ENCODE measurements around the gene KDM1B. TPM values are rescaled to one million over a fixed set of nuclear protein-coding genes. Genes with fewer than 3 reads are reported as not detected.

The KDM1B gene, protein sequence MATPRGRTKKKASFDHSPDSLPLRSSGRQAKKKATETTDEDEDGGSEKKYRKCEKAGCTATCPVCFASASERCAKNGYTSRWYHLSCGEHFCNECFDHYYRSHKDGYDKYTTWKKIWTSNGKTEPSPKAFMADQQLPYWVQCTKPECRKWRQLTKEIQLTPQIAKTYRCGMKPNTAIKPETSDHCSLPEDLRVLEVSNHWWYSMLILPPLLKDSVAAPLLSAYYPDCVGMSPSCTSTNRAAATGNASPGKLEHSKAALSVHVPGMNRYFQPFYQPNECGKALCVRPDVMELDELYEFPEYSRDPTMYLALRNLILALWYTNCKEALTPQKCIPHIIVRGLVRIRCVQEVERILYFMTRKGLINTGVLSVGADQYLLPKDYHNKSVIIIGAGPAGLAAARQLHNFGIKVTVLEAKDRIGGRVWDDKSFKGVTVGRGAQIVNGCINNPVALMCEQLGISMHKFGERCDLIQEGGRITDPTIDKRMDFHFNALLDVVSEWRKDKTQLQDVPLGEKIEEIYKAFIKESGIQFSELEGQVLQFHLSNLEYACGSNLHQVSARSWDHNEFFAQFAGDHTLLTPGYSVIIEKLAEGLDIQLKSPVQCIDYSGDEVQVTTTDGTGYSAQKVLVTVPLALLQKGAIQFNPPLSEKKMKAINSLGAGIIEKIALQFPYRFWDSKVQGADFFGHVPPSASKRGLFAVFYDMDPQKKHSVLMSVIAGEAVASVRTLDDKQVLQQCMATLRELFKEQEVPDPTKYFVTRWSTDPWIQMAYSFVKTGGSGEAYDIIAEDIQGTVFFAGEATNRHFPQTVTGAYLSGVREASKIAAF
- 9.2 and 11.9 TPM in 2 replicates for total RNA-seq

DNA sequence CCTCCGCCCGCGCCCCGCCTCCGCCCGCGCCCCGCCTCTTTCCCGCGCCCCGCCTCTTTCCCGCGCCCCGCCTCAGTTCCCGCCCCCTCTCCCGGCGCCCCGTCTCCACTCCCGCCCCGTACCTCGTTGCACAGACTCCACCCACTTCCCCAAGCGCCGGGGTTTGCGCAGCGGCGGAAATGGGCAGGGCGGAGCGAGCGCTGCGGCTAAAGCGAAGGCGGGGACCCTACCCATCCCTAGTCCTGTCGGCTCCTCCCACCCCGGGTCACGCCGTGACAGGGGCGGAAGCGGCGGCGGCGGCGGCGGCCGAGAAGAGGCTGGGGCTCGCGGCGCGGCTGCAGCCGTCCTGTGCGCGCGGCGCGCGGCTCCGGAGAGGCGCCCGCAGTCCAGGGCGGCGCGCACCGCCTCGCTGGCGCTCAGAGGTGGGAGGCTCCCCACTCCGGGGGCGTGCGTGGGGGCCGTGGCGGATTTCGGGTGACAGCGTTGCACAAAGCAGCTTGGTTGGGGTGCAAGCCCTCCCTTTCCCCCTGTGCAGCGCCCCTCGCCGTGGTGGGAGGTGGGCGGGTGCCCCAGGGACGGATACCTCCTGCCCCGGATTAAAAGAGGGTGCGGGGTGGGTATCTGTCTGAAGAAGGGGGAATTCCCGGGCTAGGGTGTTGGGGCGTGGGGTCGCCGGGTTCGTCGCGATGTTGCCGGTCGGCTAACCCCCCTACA lies at the start of gene KDM1B:
TSS of gene KDM1B (plus strand) at position 273 of the 714 bp plus-strand sequence. CDS start 4,474 bp downstream, outside the sequence.

GRCh38 chr6:18122128-18123093 lies 32.8 kb upstream of the KDM1B start, which contains the start of gene NHLRC1:
Gene NHLRC1 (minus strand): TSS chr6:18122677. CDS start chr6:18122606, 71 bp downstream.

GRCh38 chr6:18154507-18155149 lies 594 bp upstream of the KDM1B start, which contains the start of gene TPMT:
Gene TPMT (minus strand): TSS chr6:18155077. CDS start chr6:18149127, 5,950 bp downstream.

GRCh38 chr6:18264219-18264922 lies 109.1 kb downstream of the KDM1B start, which contains the start of gene DEK:
Gene DEK (minus strand): TSS chr6:18264530. CDS start chr6:18263987, 543 bp downstream.

Other genes with a start within 250 kb of the KDM1B start
- 48.8 and 72.6 TPM in 2 replicates for gene KIF13A, start 167.8 kb upstream of the KDM1B start, total RNA-seq
- gene NHLRC1, start 32.7 kb upstream of the KDM1B start, total RNA-seq, result 1.3 and 1.8 TPM in 2 replicates
- 10.7 and 11.0 TPM in 2 replicates for gene TPMT, start 345 bp upstream of the KDM1B start, total RNA-seq
- gene DEK, start 109.1 kb downstream of the KDM1B start, total RNA-seq, result 59.6 and 85.4 TPM in 2 replicates
- 0.28 TPM in 2 replicates for gene RNF144B, start 231.9 kb downstream of the KDM1B start, total RNA-seq